ENCODE measurements around the gene MAML2. TPM values are rescaled to one million over a fixed set of nuclear protein-coding genes. Genes with fewer than 3 reads are reported as not detected.

Gene MAML2
- polyA plus RNA-seq, 3 donors, result 0.57 to 7.6 (median 1.2) TPM

GRCh38 chr11:96107143-96107824 is 235.7 kb downstream of the MAML2 start:
- no peak for DNase-seq
- Histone ChIP-seq H3K9ac (ENCODE audit: insufficient read depth, low read length, poor library complexity, severe bottlenecking) (no peak overlapping the region), H4K20me1 (ENCODE audit: insufficient read depth, low read length) (peaks cover 4% of the 10 kb centered on the region), H3K36me3 (replicated peaks in 1 of 2; ENCODE audit: control insufficient read depth in 1 of 2, insufficient read depth in 2 of 2, low read length in 2 of 2) (no peaks in the 10 kb centered on the region), H3K27me3 (ENCODE audit: control insufficient read depth in 2 of 2, insufficient read depth in 2 of 2, low read length in 2 of 2) (no peaks in the 10 kb centered on the region), H2AFZ (ENCODE audit: insufficient read depth, low read depth, low read length, poor library complexity, severe bottlenecking) (no peak overlapping the region), H3K9me3 (replicated peaks in 1 of 2; ENCODE audit: control insufficient read depth in 1 of 2, insufficient read depth in 1 of 2, low read length in 2 of 2) (no peaks in the 10 kb centered on the region), H3K27ac (ENCODE audit: low read depth in 1 of 2, low read length in 2 of 2) (no peak overlapping the region), H3K4me2 (replicated peaks; ENCODE audit: extremely low read depth, low read length, poor library complexity, severe bottlenecking) (no peak overlapping the region), H3K4me1 (ENCODE audit: control insufficient read depth in 1 of 2, insufficient read depth in 2 of 2, low read length in 2 of 2) (no peaks in the 10 kb centered on the region), H3K79me2 (ENCODE audit: insufficient read depth, low read length) (no peaks in the 10 kb centered on the region), H3K4me3 (replicated peaks in 1 of 3; ENCODE audit: low read depth in 2 of 3, low read length in 3 of 3) (no peak overlapping the region)
- H3K4me1 Mint-ChIP-seq, result no peaks in the 10 kb centered on the region
- H3K27me3 Mint-ChIP-seq (ENCODE audit: low read depth in 3 of 3), result peaks cover 0 to 3% (median 0%) of the 10 kb centered on the region in 3 donors
- no peak overlapping the region for H3K4me3 Mint-ChIP-seq
- H3K27ac Mint-ChIP-seq, result no peak overlapping the region
- intact Hi-C loops (cut with micrococcal nuclease), result no loop called here
- no peaks in the 10 kb centered on the region for H3K9me3 Mint-ChIP-seq
- WGBS (ENCODE audit: insufficient coverage), result 100% methylated on average over 1 of the region's 5 CpGs
- no peak for TF ChIP-seq CTCF (IDR thresholded peaks at IDR 0.05)
- H3K36me3 Mint-ChIP-seq, result no peaks in the 10 kb centered on the region

- intact Hi-C loops (cut with micrococcal nuclease), result no loop called here
- Histone ChIP-seq H3K27ac (ENCODE audit: low read depth in 1 of 2, low read length in 2 of 2) (no peak overlapping the region), H3K9me3 (replicated peaks in 1 of 2; ENCODE audit: control insufficient read depth in 1 of 2, insufficient read depth in 1 of 2, low read length in 2 of 2) (no peaks in the 10 kb centered on the region), H2AFZ (ENCODE audit: insufficient read depth, low read depth, low read length, poor library complexity, severe bottlenecking) (no peak overlapping the region), H3K4me2 (replicated peaks; ENCODE audit: extremely low read depth, low read length, poor library complexity, severe bottlenecking) (no peak overlapping the region), H4K20me1 (ENCODE audit: insufficient read depth, low read length) (peaks cover 4% of the 10 kb centered on the region), H3K79me2 (ENCODE audit: insufficient read depth, low read length) (no peaks in the 10 kb centered on the region), H3K36me3 (replicated peaks in 1 of 2; ENCODE audit: control insufficient read depth in 1 of 2, insufficient read depth in 2 of 2, low read length in 2 of 2) (no peaks in the 10 kb centered on the region), H3K27me3 (ENCODE audit: control insufficient read depth in 2 of 2, insufficient read depth in 2 of 2, low read length in 2 of 2) (no peaks in the 10 kb centered on the region), H3K9ac (ENCODE audit: insufficient read depth, low read length, poor library complexity, severe bottlenecking) (no peak overlapping the region), H3K4me3 (replicated peaks in 1 of 3; ENCODE audit: low read depth in 2 of 3, low read length in 3 of 3) (no peak overlapping the region), H3K4me1 (ENCODE audit: control insufficient read depth in 1 of 2, insufficient read depth in 2 of 2, low read length in 2 of 2) (no peaks in the 10 kb centered on the region)
- H3K4me3 Mint-ChIP-seq, result no peak overlapping the region
- peaks cover 0 to 3% (median 0%) of the 10 kb centered on the region in 3 donors for H3K27me3 Mint-ChIP-seq (ENCODE audit: low read depth in 3 of 3)
- no peaks in the 10 kb centered on the region for H3K4me1 Mint-ChIP-seq
- H3K27ac Mint-ChIP-seq, result no peak overlapping the region
- no peak for TF ChIP-seq CTCF (IDR thresholded peaks at IDR 0.05)
- no peak for DNase-seq
- peaks cover 0 to 3% (median 0%) of the 10 kb centered on the region in 7 donors for H3K9me3 Mint-ChIP-seq
- H3K36me3 Mint-ChIP-seq, result no peaks in the 10 kb centered on the region
- no CpG with 5 or more reads among the region's 3 CpGs for WGBS (ENCODE audit: insufficient coverage)
These were observed 236.3 kb downstream of the MAML2 start for GRCh38 chr11:96106645-96107044.
